Activated CD8-positive, alpha-beta memory T cell treated with anti-CD3 and anti-CD28 coated beads, Interleukin-2, amount 50 U/mL, for 1 hour (primary cell): ENCODE results near the gene ZDHHC5.

Source experiments
- DNase-seq: peaks from one replicate; pipeline ENCODE4 v3.0.0-alpha.2; 2020; ENCODE audit errors: extremely low read depth

The ZDHHC5 gene, protein sequence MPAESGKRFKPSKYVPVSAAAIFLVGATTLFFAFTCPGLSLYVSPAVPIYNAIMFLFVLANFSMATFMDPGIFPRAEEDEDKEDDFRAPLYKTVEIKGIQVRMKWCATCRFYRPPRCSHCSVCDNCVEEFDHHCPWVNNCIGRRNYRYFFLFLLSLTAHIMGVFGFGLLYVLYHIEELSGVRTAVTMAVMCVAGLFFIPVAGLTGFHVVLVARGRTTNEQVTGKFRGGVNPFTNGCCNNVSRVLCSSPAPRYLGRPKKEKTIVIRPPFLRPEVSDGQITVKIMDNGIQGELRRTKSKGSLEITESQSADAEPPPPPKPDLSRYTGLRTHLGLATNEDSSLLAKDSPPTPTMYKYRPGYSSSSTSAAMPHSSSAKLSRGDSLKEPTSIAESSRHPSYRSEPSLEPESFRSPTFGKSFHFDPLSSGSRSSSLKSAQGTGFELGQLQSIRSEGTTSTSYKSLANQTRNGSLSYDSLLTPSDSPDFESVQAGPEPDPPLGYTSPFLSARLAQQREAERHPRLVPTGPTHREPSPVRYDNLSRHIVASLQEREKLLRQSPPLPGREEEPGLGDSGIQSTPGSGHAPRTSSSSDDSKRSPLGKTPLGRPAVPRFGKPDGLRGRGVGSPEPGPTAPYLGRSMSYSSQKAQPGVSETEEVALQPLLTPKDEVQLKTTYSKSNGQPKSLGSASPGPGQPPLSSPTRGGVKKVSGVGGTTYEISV

DNA sequence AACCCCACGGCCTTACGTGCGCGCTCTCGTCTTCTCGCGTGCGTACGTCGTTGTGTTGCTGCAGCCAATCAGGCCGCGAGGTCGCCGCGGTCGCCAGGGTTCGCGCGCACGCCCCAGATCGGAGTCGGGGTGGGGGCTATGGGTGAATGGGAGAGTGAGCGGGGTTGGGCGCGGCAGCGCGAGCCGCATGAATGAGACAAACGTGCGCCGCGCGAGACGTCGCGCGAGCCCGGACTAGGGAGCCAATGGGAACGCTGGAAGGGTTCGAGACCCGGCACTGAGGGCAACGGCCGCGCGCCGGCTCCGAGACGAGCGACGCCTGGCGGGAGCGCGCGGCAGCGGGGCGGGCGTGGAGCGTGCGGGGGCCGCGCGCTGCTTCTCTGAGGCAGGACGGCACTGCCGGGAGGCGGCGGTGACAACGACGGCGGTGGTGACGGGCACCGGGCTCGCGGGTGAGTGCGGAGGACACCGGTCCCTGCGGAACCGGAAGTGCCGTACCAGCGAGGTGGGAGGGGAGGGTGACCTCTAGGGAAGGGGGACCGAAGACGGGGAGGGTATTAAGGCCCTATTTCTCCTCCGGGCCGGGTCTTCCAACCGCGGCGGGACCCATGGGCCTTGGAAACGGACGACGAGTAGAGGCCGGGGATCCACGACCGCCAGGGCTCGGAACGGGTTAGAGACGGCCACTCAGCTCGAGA, at the start of gene ZDHHC5:
ZDHHC5 (plus strand) TSS at position 379 of the 698 bp plus-strand sequence. CDS start 4,977 bp downstream, outside the sequence.
- DNase-seq = peak; percentile 97

DNA sequence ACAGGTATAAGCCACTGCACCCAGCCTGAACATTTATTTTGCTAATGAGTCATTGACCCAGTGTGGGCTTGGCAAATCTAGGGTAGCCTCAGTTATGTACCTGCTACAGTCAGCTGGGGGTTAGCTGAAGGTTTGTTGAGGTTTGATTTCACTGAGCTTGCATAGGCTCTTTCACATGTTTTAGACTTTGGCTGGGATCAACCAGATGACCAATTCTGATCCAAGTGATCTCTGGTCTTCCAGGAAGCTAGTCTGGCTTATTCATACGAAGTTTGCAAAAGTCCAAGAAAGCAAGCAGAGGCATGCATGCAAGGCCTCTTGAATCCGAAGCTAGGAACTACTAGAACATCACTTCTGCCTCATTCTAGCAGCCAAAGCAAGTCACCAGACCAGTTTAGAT, 49.5 kb upstream of the ZDHHC5 start:
- no peak for DNase-seq

DNA sequence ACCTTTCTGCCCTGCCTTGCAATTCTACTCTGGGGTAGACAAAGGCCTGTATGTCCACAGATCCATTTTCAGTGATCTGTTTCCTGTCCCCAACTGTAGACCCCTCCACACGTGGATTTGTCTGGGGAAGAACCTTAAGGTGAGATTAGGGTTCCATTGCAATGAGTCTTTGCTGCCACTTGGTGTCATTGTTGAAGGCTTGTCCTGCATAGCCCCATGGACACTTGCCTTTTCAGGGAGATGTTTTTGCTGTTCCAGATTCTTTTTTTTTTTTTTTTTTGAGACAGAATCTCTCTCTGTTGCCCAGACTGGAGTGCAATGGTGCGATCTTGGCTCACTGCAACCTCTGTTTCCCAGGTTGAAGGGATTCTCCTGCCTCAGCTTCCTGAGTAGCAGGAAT, 48.6 kb upstream of the ZDHHC5 start:
- no peak for DNase-seq

DNA sequence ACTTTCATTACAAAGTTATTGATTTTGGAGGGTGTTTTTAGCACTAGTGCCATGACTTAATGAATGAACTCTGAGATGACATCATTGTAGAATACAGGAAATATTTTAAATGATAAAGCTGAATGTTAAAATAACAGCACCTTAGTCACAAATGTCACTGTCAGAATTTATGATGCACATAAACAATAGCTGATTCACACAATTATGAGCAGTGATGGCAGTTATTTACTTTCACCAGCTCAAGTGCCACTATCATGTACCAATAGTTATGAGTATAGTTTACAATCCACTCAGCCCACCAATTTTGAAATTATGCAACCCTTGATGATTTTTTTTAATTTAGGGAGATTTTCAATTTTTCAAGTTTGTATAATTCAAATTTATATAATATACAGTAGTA, 47.4 kb upstream of the ZDHHC5 start:
- DNase-seq = no peak

DNA sequence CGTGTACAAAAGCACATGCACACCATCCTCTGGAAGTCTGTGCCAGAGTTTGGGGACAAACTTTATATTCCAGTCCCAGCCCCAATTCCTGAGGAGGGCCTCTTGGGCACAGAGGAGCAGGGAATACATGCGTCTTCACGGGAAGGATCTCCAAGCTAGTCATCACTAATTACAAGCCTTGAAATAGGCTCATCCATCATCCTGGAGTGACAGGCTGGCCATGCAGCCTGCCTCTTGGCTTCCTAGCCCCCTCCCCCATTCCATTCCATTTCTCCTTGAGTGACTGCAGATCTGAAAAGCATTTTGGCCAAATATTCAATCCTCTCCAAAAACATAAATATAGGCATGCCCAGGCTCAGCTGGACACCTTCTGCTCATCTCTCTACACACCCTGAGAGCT, 45.7 kb upstream of the ZDHHC5 start:
- DNase-seq = no peak

DNA sequence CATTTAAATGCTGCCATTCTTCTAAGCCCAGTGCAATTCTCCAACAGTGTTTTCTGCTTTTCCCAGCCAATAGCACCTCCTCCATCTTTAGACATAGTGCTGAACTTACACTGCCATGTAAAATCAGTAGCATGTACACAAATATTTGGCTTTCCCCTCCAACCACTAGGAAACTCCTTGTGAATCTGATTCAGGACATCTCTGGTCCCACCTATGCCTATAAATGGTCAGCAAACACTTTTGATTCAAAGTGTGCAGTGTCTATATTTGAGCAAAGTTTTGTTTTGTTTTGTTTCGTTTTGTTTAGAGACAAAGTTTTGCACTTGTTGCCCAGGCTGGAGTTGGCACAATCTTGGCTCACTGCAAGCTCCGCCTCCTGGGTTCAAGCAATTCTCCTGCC, 43.0 kb upstream of the ZDHHC5 start:
- DNase-seq = no peak

DNA sequence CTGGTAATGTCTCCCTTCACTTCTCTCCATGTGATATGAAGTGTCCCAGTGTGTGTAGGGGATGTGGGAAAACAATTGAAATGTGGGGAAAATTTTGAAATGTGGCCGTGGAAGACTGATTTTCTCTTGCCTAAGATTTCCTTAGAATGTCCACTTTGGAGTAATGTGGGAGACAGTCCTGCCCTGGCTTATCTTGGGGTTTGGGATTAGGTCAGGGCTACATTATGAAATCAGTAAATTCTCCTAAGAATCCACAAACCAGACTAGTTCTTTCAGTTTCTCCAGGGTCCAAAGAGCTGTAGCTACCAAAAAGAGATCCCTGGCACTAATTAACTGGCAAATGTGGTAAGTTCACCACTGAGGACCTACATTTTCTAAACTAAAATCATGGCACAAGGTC, 41.0 kb upstream of the ZDHHC5 start:
- no peak for DNase-seq

DNA sequence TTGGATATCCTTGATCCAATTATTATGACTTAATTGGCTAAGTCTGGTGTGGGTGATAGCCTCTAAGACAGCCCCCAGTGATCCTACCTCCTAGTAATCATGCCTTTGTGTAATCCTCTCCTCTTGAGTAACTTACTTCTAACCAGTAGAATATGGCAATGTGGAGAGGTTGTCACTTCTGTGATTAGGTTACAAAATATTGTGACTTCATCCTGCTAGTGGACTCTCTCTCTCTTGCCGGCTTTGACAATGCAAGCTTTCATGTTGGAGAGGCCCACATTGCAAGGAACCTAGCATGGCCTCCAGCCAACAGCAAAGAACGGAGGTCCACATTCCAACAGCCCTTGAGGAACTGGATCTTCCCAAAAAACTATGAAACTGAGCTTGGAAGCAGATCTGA, 37.7 kb upstream of the ZDHHC5 start:
- no peak for DNase-seq

DNA sequence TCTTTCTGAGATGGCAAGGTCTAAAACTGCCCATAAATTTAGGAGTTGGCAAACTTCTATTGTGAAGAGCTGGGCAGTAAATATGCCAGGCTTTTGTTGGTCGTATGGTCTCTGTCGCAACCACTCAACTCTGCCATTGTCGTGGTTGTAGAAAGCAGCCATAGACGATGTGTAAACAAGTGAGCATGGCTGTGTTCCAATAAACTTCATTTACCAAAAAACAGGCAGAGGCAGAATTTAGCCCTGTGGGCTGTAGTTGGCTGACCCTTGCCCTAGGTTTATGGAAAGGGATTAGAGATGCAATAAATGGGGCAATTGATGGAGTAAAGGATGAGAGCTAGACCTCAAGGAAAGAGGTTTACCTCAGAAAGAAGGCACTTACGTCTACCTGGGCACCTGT, 35.8 kb upstream of the ZDHHC5 start:
- DNase-seq = no peak

DNA sequence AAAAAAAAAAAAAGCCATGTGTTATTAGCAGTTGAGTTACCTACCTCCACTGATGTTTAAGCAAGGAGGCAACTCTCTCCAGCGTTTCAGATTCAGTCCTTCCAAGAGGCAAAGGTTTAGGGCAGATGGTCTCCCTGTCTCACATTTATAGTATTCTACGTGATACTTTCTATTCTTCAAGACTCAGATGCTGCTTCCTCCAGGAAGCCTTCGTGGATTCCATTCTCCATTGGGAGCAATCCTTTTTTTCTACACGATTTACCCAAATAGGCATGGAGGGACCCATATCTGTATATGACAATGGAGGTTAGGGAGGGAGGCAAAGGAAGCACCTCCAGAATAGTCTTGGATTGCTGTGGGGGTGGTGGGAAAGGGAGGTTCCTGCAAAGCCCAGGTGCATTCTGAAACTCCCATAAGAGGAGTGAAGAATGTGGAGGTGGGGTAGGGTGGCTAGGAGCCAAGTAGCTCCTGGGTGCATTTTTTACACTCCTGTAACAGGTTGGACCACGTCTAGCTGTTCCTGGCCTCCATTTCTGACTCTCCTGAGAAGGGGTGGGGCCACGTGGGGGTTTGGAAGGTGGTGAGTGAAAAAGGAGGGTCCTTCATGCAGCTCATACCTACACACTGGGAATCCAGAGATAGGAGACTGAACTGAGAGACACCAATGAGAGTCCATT, 34.4 kb upstream of the ZDHHC5 start:
- DNase-seq = no peak

DNA sequence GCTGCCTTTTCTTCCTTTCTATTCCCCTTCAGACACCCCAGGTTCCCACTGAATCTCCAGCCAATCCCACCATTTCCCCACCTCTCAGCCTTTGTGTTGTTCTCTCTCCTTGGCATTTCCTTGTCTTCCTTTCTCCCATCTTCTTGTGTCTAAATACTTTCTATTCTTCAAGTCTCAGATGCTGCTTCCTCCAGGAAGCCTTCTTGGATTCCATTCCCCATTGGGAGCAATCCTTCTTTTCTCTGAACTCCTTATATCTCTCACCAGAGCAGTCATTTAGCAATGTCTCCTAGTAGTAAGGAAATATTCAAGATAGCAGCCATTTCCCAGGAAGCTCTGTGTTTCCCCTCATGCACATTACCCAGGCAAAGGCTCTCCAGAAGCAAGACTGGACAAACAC, 33.6 kb upstream of the ZDHHC5 start:
- no peak for DNase-seq

DNA sequence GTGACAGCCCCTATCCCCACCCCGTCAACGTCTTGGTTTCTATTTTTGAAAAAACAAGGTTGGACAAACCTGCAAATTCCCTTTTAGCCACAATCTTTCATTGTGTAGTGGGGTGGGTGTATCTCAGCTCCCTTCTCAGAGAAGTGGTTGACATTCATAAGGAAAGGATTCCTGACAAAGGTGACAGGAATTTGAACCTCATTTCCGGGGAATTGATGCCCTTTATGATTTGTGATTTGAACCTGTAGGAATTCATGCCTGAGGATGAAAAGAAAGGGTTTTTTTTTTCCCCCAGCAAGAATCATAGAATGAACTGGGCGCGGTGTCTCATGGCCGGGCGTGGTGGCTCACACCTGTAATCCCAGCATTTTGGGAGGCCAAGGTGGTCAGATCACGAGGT, 32.7 kb upstream of the ZDHHC5 start:
- DNase-seq = no peak

DNA sequence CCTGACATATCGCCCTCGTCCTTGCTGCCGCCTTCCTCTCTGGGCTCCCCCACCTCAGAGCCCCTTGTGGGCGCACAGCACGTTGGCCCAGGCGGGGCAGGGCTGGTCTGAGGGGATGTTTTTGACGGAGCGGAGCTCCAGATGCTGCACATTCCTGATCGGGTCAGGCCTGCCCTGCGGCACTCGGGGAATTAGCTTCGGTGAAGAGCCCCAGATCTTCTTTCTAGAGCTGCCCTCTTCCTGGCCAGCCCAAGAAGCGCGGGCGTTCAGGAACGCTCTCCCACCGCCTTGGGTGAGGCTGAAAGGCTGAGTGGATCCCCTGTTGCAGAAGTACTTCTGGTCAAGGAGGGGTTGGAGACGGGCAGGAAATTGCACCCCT, 30.3 kb upstream of the ZDHHC5 start:
- DNase-seq = no peak

DNA sequence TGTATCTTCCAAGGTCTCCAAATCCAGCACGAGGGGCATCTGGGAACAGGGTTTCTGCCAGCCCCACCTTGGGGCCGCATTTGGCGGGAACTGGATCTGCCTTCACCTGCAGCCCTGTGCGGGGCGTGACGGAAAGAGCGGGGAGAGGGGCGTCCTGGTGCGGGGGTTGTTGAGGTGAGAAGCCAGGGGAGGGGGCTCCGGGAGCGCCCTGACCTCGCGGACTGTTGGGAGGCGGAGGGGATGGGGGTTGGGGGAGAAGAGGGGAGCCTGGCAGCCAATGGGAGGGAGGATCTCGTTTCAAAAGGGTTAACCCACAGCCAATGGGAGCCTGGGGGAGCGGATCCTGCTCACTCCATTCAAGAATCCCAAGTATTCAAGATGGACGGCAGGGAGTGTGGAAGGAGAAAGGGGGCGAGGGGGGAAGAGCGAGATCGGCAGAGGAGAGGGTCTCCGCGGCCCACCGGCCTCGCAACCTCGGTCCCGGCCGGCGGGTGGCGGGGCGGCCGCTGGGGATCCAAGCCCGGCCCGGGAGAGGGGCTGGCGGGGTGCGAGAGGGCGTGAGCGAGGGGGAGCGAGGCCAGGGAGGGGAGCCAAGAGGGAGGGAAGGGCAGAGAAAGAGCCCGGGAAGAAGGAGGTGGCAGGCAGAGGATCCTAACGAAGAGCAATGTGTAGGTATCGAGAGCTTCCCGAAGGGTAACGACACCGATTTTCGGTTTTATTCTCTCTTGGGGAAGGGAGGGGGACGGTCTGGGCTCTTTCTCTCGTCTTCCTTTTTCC, 29.7 kb upstream of the ZDHHC5 start:
- DNase-seq = no peak

DNA sequence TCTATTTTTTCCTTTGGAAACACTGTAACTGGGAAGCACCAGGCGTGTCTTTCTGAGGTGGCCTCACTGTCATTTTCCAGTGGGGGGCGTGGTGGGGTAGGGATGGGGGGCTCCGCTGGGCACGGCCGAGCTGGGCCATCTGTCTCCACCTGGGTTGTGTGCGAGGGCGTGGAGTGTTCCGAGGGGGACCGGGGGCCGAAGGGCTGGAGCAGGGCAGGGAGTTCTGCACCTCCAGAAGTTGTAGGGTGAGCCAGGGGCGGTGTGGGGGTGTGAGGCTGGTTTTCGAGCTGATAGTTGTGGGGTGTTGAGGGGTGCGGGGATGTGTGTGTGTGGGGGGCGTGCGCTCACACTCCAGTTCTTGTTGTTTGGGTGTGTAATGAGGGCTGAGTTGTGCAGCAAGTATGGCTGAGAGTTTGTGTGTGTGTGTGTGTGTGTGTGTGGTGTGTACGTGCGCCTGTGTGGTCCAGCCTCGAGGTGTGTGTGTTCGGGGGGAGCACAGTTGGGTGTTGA, 29.0 kb upstream of the ZDHHC5 start:
- no peak for DNase-seq

DNA sequence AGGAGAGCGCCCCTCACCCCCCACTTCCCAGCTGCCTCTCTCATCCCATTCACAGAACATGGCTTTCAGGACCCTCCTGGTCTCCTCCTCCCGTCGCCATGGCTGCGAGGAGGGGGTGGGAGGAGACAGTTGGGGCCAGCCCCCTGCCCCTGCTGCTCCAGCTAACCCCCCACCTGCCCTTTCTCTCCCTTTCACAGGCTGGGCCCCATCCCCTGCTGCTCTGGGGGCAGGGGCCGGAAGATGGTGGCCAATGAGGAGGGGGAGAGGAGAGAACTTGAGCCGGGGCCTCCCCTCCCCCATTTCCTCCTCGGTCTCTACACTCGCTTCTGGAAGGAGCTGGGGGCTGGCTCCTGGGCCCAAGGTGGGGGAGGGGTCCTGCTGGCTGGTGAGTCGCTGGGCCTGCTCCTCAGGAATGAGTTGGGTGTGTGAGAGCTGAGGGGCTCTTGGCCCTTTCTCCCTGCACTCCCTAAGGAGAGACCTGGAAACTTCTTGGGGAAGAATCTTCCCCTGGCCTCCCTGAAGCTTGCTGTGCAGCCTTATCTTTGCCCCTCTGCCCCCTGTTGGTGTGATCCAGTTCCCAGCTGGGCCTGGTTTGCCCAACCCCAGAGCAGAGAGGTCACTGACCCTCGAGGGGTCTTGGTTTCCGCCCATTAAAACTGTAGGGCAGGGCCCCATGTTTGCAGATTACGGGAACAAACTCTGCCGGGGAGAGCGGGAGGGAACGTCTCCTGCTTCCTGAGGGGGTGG, 28.4 kb upstream of the ZDHHC5 start:
- no peak for DNase-seq

DNA sequence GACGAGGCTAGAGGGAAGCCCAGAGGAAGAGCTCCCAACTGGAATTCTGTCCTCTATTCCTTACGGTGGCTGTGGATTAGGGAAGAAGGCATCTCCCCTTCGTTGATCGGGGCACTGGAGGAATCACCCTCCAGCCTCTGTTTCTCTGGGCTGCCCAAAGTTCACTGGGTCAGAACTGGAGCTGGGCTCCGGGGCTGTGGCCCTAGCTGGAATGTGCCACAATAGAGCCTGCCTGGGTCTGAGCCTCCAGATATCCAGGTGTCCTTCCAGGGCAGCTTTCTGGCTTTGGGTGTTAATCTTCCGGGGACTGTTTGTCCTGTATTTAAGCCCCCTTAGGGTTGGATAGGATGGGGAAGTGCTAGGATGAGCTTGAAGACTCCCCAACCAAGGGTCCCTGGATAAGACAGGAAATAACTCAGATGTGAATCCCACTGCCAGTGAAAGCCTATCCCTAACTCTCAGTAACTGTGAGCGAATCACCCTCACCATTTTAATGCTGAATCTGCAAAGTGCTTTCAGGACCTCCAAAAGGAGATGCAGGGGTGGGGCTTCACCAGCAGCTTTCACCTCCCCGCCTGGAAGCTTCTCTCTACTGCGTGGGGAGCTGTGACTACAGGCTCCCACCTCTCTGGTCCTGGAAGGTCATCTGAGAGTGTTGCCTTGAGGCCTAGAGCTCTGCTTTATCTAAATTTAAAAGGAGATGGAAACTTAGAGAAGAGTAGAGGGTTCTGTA, 27.7 kb upstream of the ZDHHC5 start:
- no peak for DNase-seq

DNA sequence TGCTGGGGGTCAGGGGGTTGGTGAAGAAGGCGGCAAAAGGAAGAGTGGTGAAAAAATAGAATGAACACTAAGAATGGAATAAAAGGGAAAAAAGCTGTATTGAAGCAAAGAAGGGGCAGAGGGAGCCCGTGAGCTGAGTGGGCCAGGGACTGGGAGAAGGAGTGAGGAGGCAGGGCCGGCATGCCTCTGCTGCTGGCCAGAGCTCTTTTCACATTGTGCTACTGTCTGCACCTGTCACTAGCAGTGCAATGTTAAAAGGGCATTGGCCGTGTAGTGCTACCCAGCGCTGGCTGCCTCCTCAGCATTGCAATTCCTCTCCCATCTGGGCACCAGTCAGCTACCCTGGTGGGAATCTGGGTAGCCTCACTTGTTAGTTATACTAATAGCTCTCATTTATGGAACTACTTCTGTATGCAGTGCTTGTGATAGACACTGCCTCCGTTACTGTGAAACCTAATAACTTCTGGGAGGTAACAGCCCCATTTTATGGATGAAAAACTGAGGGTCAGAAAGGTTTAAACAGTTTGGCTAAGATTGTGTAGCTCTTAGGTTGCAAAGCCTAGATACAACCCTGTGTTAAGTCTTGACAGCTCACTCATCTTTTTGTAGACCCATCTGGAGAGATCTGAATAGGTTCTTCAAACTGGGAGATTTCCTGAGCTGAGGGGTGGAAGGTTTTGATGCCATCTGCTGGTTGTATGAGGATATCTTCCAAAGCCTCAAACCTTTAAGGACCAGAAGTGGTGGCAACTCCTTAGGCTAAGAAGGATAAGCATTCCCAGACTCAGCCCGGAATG, 26.7 kb upstream of the ZDHHC5 start:
- no peak for DNase-seq

DNA sequence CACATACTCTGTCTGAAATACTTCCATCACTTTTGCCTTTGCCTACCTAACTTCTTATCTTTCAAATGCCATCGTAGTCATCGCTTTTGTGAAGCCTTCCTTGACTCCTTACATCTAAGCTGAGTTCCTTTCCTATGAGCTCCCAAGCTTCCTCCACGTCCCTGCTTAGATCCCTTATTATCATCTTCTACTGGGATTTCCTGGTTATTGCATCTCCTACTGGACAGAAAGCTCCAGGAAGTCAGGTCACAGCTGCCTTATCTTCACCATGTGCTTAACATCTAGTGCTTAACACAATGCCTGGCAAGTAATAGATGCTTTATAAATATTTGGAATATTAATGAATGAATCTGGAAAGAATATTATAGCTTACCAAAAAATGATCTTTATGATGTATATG, 24.1 kb upstream of the ZDHHC5 start:
- no peak for DNase-seq
